ENCODE measurements around the gene MYT1. TPM values are rescaled to one million over a fixed set of nuclear protein-coding genes. Genes with fewer than 3 reads are reported as not detected.

The MYT1 gene
- polyA plus RNA-seq, 4 donors = 0.63 to 0.77 TPM; not detected in 2

- H3K36me3 ChIP-seq (ENCODE audit: control insufficient read depth in 3 of 3, insufficient read depth in 2 of 3, low read depth in 1 of 3, low read length in 3 of 3) = peaks cover 2 to 30% (median 5%) of the 10 kb centered on the region in 3 donors
- no peak overlapping the region for H3K4me3 ChIP-seq (ENCODE audit: low read depth in 1 of 3, low read length in 3 of 3)
- H3K27me3 ChIP-seq (ENCODE audit: control insufficient read depth in 3 of 3, insufficient read depth in 3 of 3, low read length in 3 of 3) = no peaks in the 10 kb centered on the region
- H3K9me3 ChIP-seq (ENCODE audit: control insufficient read depth in 2 of 2, insufficient read depth in 1 of 2, low read depth in 1 of 2, low read length in 1 of 2) = no peaks in the 10 kb centered on the region
- 81 to 87% (median 82%) methylated on average over 4 of the region's 4 CpGs for WGBS, 3 donors
- H3K27ac ChIP-seq (ENCODE audit: low read depth in 1 of 3, low read length in 2 of 3) = no peak overlapping the region
- no peaks in the 10 kb centered on the region for H3K4me1 ChIP-seq (ENCODE audit: control insufficient read depth in 3 of 3, insufficient read depth in 2 of 3, low read depth in 1 of 3, low read length in 2 of 3)
- DNase-seq (no peak), FAIRE-seq (no peak)
Observed at GRCh38 chr20:64264091-64264490, 99.8 kb downstream of the MYT1 start.

- H3K36me3 ChIP-seq (ENCODE audit: control insufficient read depth in 3 of 3, insufficient read depth in 2 of 3, low read depth in 1 of 3, low read length in 3 of 3) = peaks cover 2 to 30% (median 5%) of the 10 kb centered on the region in 3 donors
- H3K4me3 ChIP-seq (ENCODE audit: low read depth in 1 of 3, low read length in 3 of 3) = no peak overlapping the region
- no peak for DNase-seq
- 81 to 87% (median 83%) methylated on average over 5 of the region's 5 CpGs for WGBS, 3 donors
- H3K27ac ChIP-seq (ENCODE audit: low read depth in 1 of 3, low read length in 2 of 3) = no peak overlapping the region
- FAIRE-seq = no peak
- no peaks in the 10 kb centered on the region for H3K27me3 ChIP-seq (ENCODE audit: control insufficient read depth in 3 of 3, insufficient read depth in 3 of 3, low read length in 3 of 3)
- H3K4me1 ChIP-seq (ENCODE audit: control insufficient read depth in 3 of 3, insufficient read depth in 2 of 3, low read depth in 1 of 3, low read length in 2 of 3) = no peaks in the 10 kb centered on the region
- no peaks in the 10 kb centered on the region for H3K9me3 ChIP-seq (ENCODE audit: control insufficient read depth in 2 of 2, insufficient read depth in 1 of 2, low read depth in 1 of 2, low read length in 1 of 2)
Observed at GRCh38 chr20:64265201-64265600, 100.9 kb downstream of the MYT1 start.

- H3K9me3 ChIP-seq (ENCODE audit: control insufficient read depth in 2 of 2, insufficient read depth in 1 of 2, low read depth in 1 of 2, low read length in 1 of 2) = no peaks in the 10 kb centered on the region
- no peaks in the 10 kb centered on the region for H3K27me3 ChIP-seq (ENCODE audit: control insufficient read depth in 3 of 3, insufficient read depth in 3 of 3, low read length in 3 of 3)
- H3K4me3 ChIP-seq (ENCODE audit: low read depth in 1 of 3, low read length in 3 of 3) = no peak overlapping the region
- FAIRE-seq = no peak
- WGBS, 3 donors = 88 to 94% (median 93%) methylated on average over 5 of the region's 5 CpGs
- H3K4me1 ChIP-seq (ENCODE audit: control insufficient read depth in 3 of 3, insufficient read depth in 2 of 3, low read depth in 1 of 3, low read length in 2 of 3) = no peaks in the 10 kb centered on the region
- no peak for DNase-seq
- H3K36me3 ChIP-seq (ENCODE audit: control insufficient read depth in 3 of 3, insufficient read depth in 2 of 3, low read depth in 1 of 3, low read length in 3 of 3) = peaks cover 2 to 29% (median 7%) of the 10 kb centered on the region in 3 donors
- no peak overlapping the region for H3K27ac ChIP-seq (ENCODE audit: low read depth in 1 of 3, low read length in 2 of 3)
Observed at GRCh38 chr20:64266988-64267387, 102.7 kb downstream of the MYT1 start.

GRCh38 chr20:64268174-64268573, 103.9 kb downstream of the MYT1 start:
- Histone ChIP-seq H3K4me3 (ENCODE audit: low read depth in 1 of 3, low read length in 3 of 3) (no peak overlapping the region), H3K27ac (ENCODE audit: low read depth in 1 of 3, low read length in 2 of 3) (no peak overlapping the region), H3K36me3 (ENCODE audit: control insufficient read depth in 3 of 3, insufficient read depth in 2 of 3, low read depth in 1 of 3, low read length in 3 of 3) (peaks cover 2 to 27% (median 9%) of the 10 kb centered on the region in 3 donors), H3K9me3 (ENCODE audit: control insufficient read depth in 2 of 2, insufficient read depth in 1 of 2, low read depth in 1 of 2, low read length in 1 of 2) (no peaks in the 10 kb centered on the region), H3K27me3 (ENCODE audit: control insufficient read depth in 3 of 3, insufficient read depth in 3 of 3, low read length in 3 of 3) (no peaks in the 10 kb centered on the region), H3K4me1 (ENCODE audit: control insufficient read depth in 3 of 3, insufficient read depth in 2 of 3, low read depth in 1 of 3, low read length in 2 of 3) (no peaks in the 10 kb centered on the region)
- WGBS, 3 donors = 93 to 98% (median 94%) methylated on average over 10 of the region's 10 CpGs
- DNase-seq (no peak), FAIRE-seq (no peak)

- H3K4me3 ChIP-seq (ENCODE audit: low read depth in 1 of 3, low read length in 3 of 3) = no peak overlapping the region
- H3K4me1 ChIP-seq (ENCODE audit: control insufficient read depth in 3 of 3, insufficient read depth in 2 of 3, low read depth in 1 of 3, low read length in 2 of 3) = no peaks in the 10 kb centered on the region
- H3K27me3 ChIP-seq (ENCODE audit: control insufficient read depth in 3 of 3, insufficient read depth in 3 of 3, low read length in 3 of 3) = no peaks in the 10 kb centered on the region
- DNase-seq (no peak), FAIRE-seq (no peak)
- H3K9me3 ChIP-seq (ENCODE audit: control insufficient read depth in 2 of 2, insufficient read depth in 1 of 2, low read depth in 1 of 2, low read length in 1 of 2) = no peaks in the 10 kb centered on the region
- H3K36me3 ChIP-seq (ENCODE audit: control insufficient read depth in 3 of 3, insufficient read depth in 2 of 3, low read depth in 1 of 3, low read length in 3 of 3) = peaks cover 7 to 28% (median 12%) of the 10 kb centered on the region in 3 donors
- H3K27ac ChIP-seq (ENCODE audit: low read depth in 1 of 3, low read length in 2 of 3) = no peak overlapping the region
- 97 to 98% (median 97%) methylated on average over 53 of the region's 53 CpGs for WGBS, 3 donors
Observed at GRCh38 chr20:64269604-64270411, 105.6 kb downstream of the MYT1 start.

GRCh38 chr20:64271636-64272035, 107.4 kb downstream of the MYT1 start:
- no peak for FAIRE-seq
- H3K4me3 ChIP-seq (ENCODE audit: low read depth in 1 of 3, low read length in 3 of 3) = no peak overlapping the region
- no peaks in the 10 kb centered on the region for H3K27me3 ChIP-seq (ENCODE audit: control insufficient read depth in 3 of 3, insufficient read depth in 3 of 3, low read length in 3 of 3)
- H3K9me3 ChIP-seq (ENCODE audit: control insufficient read depth in 2 of 2, insufficient read depth in 1 of 2, low read depth in 1 of 2, low read length in 1 of 2) = no peaks in the 10 kb centered on the region
- no peak for DNase-seq
- H3K27ac ChIP-seq (ENCODE audit: low read depth in 1 of 3, low read length in 2 of 3) = no peak overlapping the region
- WGBS, 3 donors = 90 to 95% (median 94%) methylated on average over 11 of the region's 11 CpGs
- H3K4me1 ChIP-seq (ENCODE audit: control insufficient read depth in 3 of 3, insufficient read depth in 2 of 3, low read depth in 1 of 3, low read length in 2 of 3) = no peaks in the 10 kb centered on the region
- H3K36me3 ChIP-seq (ENCODE audit: control insufficient read depth in 3 of 3, insufficient read depth in 2 of 3, low read depth in 1 of 3, low read length in 3 of 3) = peaks cover 7 to 25% (median 11%) of the 10 kb centered on the region in 3 donors

- no peaks in the 10 kb centered on the region for H3K4me1 ChIP-seq (ENCODE audit: control insufficient read depth in 3 of 3, insufficient read depth in 2 of 3, low read depth in 1 of 3, low read length in 2 of 3)
- DNase-seq (no peak), FAIRE-seq (no peak)
- no peaks in the 10 kb centered on the region for H3K9me3 ChIP-seq (ENCODE audit: control insufficient read depth in 2 of 2, insufficient read depth in 1 of 2, low read depth in 1 of 2, low read length in 1 of 2)
- peaks cover 7 to 24% (median 10%) of the 10 kb centered on the region in 3 donors for H3K36me3 ChIP-seq (ENCODE audit: control insufficient read depth in 3 of 3, insufficient read depth in 2 of 3, low read depth in 1 of 3, low read length in 3 of 3)
- no peaks in the 10 kb centered on the region for H3K27me3 ChIP-seq (ENCODE audit: control insufficient read depth in 3 of 3, insufficient read depth in 3 of 3, low read length in 3 of 3)
- 90 to 94% (median 93%) methylated on average over 19 of the region's 19 CpGs for WGBS, 3 donors
- no peak overlapping the region for H3K27ac ChIP-seq (ENCODE audit: low read depth in 1 of 3, low read length in 2 of 3)
- no peak overlapping the region for H3K4me3 ChIP-seq (ENCODE audit: low read depth in 1 of 3, low read length in 3 of 3)
Observed at GRCh38 chr20:64273109-64273508, 108.9 kb downstream of the MYT1 start.

- FAIRE-seq = no peak
- WGBS, 3 donors = 91 to 96% (median 93%) methylated on average over 7 of the region's 7 CpGs
- no peaks in the 10 kb centered on the region for H3K27me3 ChIP-seq (ENCODE audit: control insufficient read depth in 3 of 3, insufficient read depth in 3 of 3, low read length in 3 of 3)
Observed at GRCh38 chr20:64276817-64277216, 112.6 kb downstream of the MYT1 start.

More at GRCh38 chr20:64276817-64277216, 112.6 kb downstream of the MYT1 start:
- Histone ChIP-seq H3K4me3 (ENCODE audit: low read depth in 1 of 3, low read length in 3 of 3) (no peak overlapping the region), H3K4me1 (ENCODE audit: control insufficient read depth in 3 of 3, insufficient read depth in 2 of 3, low read depth in 1 of 3, low read length in 2 of 3) (no peaks in the 10 kb centered on the region), H3K9me3 (ENCODE audit: control insufficient read depth in 2 of 2, insufficient read depth in 1 of 2, low read depth in 1 of 2, low read length in 1 of 2) (no peaks in the 10 kb centered on the region), H3K27ac (ENCODE audit: low read depth in 1 of 3, low read length in 2 of 3) (no peak overlapping the region), H3K36me3 (ENCODE audit: control insufficient read depth in 3 of 3, insufficient read depth in 2 of 3, low read depth in 1 of 3, low read length in 3 of 3) (peaks cover 5 to 11% (median 7%) of the 10 kb centered on the region in 3 donors)
- no peak for DNase-seq

Measured in small intestine (tissue), 7 donors.